HG02943 (cell line): ENCODE results near the gene PAK4.

Experiments used
- ATAC-seq: cut with Tn5 transposase; IDR thresholded peaks from one replicate; pipeline ENCODE4 v1.9.1; 2021; ENCODE audit warnings: mild to moderate bottlenecking, low read depth, moderate library complexity; ENCODE audit not compliant: unreplicated experiment

PAK4 gene

DNA sequence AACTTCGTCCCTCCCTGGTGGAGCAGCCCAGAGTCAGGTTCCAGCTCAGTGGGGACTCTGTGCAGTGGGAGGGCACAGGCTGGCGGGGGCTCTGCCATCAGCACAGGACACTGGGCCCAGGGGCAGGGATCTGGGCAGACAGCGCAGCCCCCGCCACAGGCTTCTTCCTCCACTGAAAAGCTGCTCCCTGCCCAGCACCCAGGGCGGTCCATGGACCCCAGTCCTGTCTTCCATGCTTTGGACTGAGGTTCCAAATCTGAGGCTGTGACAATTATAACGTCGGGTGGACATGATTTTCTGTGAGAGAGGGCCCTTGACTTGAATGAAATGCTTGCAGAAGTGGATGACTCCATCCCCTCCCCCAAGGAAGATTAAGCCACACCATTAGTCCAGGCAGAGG, 50.0 kb downstream of the PAK4 start:
- ATAC-seq, result no peak

DNA sequence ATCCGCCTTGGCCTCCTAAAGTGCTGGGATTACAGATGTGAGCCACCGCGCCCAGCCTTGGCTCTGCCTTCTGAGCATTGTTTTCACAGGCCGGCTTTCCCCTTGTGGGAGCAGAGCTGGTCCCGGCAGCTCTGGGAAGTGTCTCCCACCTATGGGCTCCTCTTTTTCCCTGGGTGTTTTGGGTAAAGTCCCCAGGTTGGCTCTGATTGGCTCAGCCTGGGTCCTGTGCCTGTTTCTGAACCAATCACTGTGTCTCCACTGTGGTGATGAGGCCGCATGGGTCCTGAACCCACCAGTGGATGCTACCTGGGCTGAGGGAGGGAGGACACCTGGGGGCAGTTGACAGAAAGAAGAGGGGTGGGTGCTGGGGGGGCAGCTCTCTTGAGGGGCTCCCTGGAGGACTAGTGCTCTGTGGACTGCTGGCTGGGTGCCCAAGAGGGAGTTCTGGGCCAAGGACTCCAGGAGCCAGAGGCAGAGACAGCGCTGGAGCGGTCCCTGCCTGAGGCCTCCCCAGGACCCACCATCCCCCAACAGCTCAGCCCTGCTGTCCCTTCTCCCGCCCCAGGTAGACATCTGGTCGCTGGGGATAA, 51.6 kb downstream of the PAK4 start:
- ATAC-seq, result no peak

DNA sequence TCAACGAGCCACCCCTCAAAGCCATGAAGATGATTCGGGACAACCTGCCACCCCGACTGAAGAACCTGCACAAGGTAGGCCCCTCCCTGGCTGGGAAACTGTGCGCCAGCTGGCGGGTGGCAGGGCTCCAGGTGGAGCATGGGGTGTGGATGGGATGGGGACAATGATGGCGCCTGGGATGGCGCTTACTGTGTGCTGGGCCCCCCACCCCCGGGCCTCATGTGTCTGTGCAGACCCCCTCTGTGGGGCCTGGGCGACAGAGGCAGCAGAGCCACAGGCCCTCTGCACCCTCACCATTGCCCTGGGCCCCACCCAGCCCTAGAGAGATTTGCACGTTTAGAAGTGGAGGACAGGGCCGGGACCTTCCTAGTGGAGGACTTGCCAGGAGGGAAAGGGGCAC, 52.1 kb downstream of the PAK4 start:
- no peak for ATAC-seq

DNA sequence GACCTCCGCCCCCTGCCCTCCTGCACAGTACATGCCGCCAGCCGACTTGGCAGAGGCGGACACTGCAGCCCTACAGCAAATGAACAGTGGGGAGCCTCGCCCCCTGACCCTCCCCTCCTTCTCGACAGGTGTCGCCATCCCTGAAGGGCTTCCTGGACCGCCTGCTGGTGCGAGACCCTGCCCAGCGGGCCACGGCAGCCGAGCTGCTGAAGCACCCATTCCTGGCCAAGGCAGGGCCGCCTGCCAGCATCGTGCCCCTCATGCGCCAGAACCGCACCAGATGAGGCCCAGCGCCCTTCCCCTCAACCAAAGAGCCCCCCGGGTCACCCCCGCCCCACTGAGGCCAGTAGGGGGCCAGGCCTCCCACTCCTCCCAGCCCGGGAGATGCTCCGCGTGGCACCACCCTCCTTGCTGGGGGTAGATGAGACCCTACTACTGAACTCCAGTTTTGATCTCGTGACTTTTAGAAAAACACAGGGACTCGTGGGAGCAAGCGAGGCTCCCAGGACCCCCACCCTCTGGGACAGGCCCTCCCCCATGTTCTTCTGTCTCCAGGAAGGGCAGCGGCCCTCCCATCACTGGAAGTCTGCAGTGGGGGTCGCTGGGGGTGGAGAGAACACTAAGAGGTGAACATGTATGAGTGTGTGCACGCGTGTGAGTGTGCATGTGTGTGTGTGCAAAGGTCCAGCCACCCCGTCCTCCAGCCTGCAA, 52.9 kb downstream of the PAK4 start:
- no peak for ATAC-seq

DNA sequence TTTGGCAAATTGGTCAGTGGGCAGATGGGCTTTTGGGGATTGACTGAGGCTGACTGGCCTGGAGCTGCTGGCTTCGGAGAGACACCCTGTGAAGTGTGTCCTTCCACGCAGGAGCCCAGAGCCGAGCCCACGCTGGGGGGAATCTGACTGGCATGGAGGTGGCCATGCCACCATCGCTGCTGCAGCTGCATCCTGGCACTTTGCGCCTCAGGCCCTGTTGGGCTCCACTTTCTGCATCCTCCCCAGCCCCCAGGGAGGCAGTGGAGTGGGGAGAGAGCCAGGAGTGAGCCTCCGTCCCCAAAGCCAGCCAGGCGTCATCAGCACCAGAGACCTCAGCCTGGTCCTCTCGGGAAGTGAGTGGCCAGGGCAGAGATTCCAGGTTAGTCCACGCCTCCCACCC, 54.2 kb downstream of the PAK4 start:
- no peak for ATAC-seq

DNA sequence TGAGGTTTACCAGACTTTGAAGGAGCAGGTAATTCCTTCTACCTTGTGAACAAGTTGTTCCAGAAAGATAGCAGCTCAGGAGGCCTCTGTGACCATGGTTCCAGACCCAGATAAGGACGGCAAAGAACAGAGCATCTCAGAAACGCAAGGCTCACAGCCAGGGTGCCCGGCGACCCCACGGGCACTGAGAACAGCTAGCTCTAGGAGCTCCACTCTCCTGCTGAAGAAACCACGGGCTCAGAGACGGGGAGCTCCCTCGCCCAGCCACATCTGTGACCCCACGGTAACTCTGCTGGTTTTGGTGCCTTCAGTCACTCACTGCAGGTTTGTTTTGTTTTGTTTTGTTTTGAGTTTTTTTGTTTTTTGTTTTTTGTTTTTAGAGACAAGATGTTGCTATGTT, 55.2 kb downstream of the PAK4 start:
- no peak for ATAC-seq

DNA sequence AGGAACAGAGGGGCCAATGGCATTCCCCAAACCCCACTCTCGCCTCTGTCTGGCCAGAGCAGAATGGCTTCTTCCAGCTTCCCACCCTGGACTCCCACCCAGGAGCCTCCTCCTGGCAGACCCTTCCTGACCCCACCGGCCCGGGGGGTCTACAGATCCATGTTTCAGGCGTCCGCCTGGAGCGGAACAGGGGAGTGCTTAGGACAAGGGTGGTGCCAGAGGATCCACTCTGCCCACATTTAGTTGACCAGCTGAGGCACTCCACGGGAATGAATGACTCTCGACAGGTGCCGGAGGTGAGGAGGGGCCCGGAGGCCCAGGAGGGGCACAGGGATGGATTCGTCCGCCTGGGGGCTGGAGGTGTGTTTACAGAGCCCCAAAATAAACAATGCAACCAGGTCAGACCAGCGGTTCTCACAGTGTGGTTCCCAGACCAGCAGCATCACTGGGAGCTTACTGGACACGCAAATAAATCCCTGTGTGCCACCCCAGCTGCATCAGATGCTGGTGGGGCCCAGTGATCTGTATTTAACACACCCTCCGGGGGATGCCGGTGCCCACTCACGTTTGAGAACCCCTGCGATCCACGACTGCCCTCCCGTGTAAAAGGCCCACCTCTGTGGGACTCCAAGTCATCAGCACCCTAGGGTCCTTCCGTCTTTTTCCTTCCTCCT, 56.1 kb downstream of the PAK4 start:
- ATAC-seq, result no peak

DNA sequence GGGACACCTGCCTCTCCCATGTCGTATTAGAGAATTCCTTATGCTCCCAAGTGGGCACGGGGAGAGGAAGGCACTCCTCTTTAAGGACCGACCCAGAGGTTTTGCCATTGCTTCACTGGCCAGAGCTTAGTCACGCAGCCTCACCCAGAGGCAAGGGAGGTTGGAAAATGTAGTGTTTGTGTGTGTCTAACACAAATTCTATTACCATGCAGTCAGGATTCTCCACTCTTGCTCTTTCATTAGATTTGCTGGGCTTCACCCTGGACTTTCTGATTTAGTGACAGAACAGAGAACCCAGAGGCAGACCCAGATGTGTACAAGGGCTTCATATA, 56.6 kb downstream of the PAK4 start:
- no peak for ATAC-seq

DNA sequence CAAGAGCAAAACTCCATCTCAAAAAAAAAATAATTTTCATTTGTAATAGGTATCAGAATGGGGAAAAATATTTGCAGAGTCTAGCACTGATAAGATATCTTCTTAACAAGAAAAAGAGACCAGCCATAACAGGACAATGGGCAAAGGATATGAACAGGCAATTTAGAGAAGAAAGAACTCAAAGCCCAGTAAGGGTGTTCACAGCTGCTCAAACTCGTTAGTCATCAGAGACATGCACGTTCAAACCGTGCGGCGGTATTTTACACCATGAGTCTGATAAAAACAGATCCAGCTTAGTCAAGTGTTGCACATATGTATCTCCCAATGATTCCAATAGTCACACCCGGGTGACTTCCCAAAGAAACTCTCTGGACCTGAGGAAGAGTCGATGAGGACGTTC, 57.5 kb downstream of the PAK4 start:
- ATAC-seq, result no peak

DNA sequence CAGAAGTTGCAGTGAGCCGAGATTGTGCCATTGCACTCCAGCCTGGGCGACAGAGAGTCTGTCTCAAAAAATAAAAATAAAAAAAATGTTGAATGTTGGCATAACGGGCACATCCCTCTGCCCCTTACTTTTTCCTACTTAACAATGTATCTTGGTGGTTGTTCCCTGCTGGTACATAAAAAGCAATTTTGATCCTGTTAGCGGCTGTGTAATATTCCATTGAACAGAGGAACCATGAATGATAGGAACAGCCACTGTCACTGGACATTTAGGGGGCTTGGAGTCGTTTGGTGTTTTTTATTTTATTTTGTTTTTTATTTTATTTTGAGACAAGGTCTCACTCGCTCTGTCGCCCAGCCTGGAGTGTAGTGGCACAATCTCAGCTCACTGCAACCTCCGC, 60.8 kb downstream of the PAK4 start:
- no peak for ATAC-seq

DNA sequence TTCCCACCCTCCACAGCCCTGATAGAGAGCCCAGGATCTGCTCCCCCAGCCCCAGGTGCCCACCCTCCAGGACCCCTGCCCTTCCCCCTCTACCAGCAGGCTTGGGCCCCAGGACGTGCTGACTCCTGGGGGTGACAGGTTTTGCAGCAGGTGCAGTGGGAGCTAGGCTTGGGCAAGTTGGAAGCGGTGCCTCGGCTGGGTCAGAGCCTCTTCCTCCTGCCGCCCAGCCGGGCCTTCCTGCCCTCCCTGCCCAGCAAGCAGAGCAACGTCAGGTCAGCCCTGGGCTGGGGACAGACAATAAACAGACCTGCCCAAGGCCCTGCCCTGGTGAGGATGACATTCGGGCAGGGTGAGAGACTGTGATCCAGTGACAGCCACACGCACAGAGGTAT, 62.0 kb downstream of the PAK4 start:
- ATAC-seq, result no peak

DNA sequence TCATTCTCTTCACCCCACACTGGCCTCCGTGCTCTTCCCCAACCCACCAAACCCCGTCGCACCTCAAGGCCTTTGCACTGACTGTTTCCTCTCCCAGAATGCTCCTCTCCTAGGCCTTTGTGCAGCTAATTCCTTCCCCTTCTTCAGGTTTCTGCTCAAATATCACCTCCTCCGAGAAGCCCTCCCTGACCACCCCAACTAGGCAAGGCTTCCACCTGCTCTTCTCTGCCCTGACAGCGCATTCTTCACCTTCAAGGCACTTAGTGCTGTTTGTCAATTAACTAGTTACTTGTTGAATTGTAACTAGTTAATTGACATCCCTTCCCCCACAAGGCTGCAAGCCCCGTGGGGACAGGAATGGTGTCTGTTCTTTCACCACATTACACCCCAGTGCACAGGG, 63.4 kb downstream of the PAK4 start:
- ATAC-seq, result no peak

DNA sequence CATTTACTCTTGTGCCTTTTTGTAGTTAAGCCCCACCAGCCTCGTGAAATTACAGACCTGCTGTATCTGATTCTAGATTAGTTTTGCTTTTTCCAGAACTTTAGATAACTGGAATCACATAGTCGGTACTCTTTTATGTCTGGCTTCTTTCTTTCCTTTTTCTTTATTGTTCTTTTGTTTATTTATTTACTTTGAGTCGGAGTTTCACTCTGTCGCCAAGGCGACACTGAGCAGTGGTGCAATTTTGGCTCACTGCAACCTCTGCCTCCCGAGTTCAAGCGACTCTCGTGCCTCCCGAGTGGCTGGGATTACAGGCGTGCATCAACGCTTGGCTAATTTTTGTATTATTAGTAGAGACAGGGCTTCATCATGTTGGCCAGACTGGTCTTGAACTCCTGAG, 65.2 kb downstream of the PAK4 start:
- no peak for ATAC-seq

DNA sequence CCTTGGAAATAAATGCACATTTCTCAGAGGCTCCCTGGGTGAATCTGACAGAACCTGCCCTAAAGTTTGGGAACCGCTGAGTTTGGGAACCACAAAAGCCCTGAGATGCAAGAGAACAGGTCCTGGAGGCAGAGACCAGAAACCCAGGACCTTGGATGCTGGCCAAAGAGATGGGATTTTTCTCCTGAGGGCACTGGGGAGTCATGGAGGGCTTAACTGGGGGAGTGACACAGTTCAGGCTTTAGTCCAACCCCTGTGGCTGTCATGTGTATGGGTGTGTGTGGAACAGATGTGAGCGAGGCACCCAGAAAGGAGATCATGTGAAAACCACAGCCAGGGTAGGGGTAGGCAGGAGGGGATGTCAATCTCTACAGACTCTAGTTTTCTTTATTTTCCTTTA, 67.3 kb downstream of the PAK4 start:
- ATAC-seq, result no peak

DNA sequence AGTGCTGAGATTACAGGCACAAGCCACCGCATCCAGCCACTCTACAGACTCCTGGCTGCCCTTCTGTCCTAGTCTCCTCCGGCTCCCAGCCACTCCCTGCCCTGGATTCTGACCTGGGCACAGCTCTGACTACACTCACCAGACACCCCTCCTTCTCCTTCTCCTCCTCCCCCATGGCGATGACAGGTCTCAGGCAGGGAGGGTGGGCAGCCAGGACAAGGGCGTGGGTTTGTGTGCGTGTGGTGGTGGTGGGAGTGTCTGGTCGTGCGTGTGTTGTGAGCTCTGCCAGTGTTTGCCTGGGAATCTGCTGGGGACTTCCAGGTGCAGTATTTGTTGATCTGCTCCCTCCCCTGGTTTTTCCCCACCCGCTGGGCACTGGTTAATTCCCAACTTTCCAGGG, 68.2 kb downstream of the PAK4 start:
- no peak for ATAC-seq

DNA sequence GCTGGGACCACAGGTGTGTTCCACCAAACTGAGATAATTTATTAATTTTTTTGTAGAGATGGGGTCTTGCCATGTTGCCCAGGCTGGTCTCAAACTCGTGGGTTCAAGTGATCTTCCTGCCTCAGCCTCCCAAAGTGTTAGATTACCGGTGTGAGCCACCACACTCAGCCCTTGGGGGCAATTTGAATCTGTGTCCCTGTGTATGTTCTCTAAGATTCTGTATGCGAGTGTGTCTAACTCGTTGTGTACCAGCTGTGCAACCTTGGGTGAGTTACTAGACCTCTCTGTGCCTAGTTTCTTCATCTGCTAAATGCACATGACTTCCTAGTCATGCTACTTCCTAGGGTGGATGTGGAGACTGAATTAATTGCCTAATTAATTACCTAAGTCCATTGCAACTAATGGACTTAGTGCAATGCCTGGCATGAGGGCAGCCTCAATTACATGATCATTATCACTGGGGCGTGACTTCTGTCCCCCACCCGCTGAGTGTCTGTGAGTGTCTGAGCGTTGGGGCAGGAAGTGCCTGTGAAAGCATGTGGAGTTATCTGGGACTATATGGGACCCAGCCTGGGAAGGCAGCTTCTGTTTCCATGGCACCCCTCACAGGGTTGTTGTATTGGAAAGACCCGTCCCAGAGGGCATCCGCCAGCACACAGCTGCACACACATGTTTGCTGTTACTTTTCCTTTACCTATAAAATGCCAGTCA, 69.4 kb downstream of the PAK4 start:
- no peak for ATAC-seq

DNA sequence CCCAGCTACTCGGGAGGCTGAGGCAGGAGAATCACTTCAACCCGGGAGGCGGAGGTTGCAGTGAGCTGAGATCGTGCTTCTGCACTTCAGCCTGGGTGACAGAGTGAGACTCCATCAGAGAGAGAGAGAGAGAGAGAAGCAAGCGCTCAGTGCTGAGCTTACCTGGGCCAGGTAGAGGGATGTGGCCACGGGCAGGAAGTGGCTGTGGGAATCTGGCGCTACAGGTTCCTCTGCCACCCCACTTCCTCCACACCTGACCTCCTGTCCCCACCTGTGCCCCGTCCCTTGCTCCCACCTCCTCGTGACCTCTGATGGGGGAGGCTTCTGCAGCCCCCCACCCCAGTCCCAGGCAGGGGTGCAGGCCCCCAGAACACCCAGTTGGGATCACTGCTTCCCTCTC, 70.2 kb downstream of the PAK4 start:
- no peak for ATAC-seq

DNA sequence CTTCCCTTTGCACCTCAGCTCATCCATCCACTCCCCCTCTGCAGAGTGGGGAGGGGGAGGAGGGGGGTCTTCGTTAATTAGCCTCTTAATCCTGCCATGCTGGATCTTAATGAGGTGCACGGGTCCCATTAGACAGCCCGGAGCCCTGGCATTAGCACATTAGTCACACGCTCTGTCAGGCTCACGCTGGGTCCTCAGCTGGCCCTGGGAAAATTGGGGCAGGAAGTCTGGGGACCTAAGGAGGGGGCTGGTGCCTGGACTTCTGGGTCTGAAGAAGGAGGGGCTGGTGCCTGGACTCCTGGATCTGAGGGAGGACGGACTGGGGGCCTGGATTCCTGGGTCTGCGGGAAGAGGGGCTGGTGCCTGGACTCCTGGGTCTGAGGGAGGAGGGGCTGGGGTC, 70.7 kb downstream of the PAK4 start:
- ATAC-seq, result no peak

DNA sequence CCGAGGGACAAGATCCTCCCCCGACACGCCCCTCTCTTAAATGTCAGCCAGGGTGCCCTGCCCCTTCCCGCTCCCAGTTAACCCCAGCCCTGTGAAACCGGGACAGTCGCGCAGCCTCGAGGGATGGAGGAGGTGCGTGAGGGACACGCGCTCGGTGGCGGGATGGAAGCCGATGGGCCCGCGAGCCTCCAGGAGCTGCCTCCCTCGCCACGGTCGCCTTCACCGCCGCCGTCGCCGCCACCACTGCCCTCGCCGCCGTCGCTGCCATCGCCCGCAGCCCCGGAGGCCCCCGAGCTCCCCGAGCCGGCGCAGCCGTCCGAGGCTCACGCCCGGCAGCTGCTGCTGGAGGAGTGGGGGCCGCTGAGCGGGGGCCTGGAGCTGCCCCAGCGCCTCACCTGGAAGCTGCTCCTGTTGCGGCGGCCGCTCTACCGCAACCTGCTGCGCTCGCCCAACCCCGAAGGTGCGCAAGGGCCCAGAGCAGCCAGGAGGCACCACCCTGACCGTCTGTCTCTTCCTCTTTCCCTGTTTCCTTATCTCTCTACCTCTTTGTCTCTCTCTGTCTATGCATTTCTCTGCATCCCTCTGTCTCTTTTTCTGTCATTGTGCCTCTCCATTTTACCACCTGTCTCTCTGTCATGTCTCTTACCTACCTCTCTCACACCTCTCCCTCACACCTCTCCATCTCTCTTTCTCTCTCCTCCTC, 71.4 kb downstream of the PAK4 start, which contains the start of gene NCCRP1:
Gene NCCRP1, plus strand, starts transcription at position 105 of the 703 bp plus-strand sequence. Its CDS starts 19 bp downstream, at position 124.
- no peak for ATAC-seq

DNA sequence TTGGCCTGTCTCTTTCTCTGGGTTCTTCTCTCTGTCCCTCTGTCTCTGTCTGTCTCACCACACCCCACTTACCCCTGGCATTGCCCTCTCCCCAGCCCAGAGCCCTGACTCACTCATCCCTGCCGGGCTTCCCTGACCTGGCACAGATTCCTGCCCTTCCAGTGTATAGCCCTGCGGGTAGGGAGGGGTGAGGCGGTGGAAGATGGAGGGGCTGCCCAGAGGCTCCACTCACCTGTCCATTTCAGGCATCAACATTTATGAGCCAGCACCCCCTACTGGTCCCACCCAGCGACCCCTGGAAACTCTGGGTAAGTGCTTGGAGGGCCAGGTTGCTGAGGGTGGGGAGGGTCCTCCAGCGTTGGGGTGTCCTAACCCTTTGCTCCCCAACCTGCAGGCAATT, 72.2 kb downstream of the PAK4 start:
- ATAC-seq, result no peak

DNA sequence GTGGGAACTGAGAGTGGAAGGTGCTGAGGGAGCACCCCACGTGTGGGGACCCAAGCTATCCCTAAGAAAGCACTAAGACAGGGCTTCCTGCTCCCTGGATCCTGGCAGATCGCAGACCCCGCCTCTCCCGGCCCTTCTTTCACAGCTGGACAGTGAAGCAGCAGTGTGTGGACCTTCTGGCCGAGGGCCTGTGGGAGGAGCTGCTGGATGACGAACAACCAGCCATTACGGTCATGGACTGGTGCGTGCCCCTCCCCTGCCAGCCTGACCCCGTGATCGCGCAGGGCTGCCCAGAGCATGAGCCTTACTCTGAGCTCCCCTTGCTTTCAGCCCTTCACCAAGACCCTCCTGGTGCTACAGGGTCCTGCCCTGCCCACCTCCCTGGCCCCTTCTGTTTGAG, 73.4 kb downstream of the PAK4 start:
- ATAC-seq, result no peak
